GM12878 (cell line): ENCODE data around the gene GLS. TPM values are rescaled to one million over a fixed set of nuclear protein-coding genes. Genes with fewer than 3 reads are reported as not detected.

Experiments
- ATAC-seq: fragments of 200-7000 bp; cut with Tn5 transposase; 3 replicates; pipeline ENCODE4 v1.9.1; 2020; ENCODE audit warnings: mild to moderate bottlenecking, moderate library complexity
- BruUV-seq: library from RNA; stranded (reverse); fragments of 400-500 nt; replicated peaks from 2 replicates; lab custom pipeline; 2021; lab: Mats Ljungman, UMichigan
- CTCF ChIA-PET: fragments of 300-600 bp; sonication (Branson Sonifier 250); formaldehyde crosslinking; extraction: SDS; loops from one replicate; lab custom pipeline; 2021; ENCODE audit warnings: inconsistent platforms; lab: Yijun Ruan, JAX
- POLR2A ChIA-PET: fragments of 350-600 bp; formaldehyde crosslinking; extraction: SDS; loops from one replicate; lab custom pipeline; 2021; ENCODE audit warnings: inconsistent platforms; lab: Charles Lee
- RAD21 ChIA-PET: fragments of 300-600 bp; sonication (Branson Sonifier 250); formaldehyde crosslinking; loops from one replicate; lab custom pipeline; 2023; ENCODE audit warnings: antibody characterized with exemption; ENCODE audit not compliant: unreplicated experiment; lab: Charles Lee
- SMC1A ChIA-PET: fragments of 300-600 bp; sonication (Branson Sonifier 250); formaldehyde crosslinking; loops from one replicate; lab custom pipeline; 2023; ENCODE audit not compliant: unreplicated experiment, uncharacterized antibody; lab: Charles Lee
- DNase-seq: peaks from one replicate; pipeline ENCODE4 v3.0.0-alpha.2; 2011; ENCODE audit warnings: low read depth, low spot score
- FAIRE-seq: peaks from 3 replicates; lab custom pipeline; 2011; peaks lifted over from hg19 to GRCh38; lab: Jason Lieb, UNC
- H2AFZ ChIP-seq: 2 replicates; pipeline ENCODE4 v1.6.0; 2011; ENCODE audit warnings: low read depth, low read length, control low read depth; ENCODE audit not compliant: control insufficient read depth
- H3K27ac ChIP-seq: 2 replicates; pipeline ENCODE4 v1.5.1; 2011; ENCODE audit warnings: control low read depth; ENCODE audit not compliant: control insufficient read depth, insufficient read depth
- H3K27me3 ChIP-seq, 2 experiments: replicated peaks in 1 of 2; 2 replicates each; pipeline versions ENCODE4 v1.6.0 to v1.6.1; 2011; ENCODE audit warnings: low read length in 1 of 2; ENCODE audit not compliant: control insufficient read depth in 2 of 2, insufficient read depth in 2 of 2
- H3K36me3 ChIP-seq, 2 experiments: 2 replicates each; pipeline ENCODE4 v1.5.1; 2011; ENCODE audit warnings: low read length in 1 of 2; ENCODE audit not compliant: control insufficient read depth in 2 of 2, insufficient read depth in 2 of 2
- H3K4me1 ChIP-seq: 2 replicates; pipeline ENCODE4 v1.6.1; 2011; ENCODE audit warnings: mild to moderate bottlenecking, low read length, moderate library complexity, mixed read lengths; ENCODE audit not compliant: control insufficient read depth, insufficient read depth
- H3K4me2 ChIP-seq: 2 replicates; pipeline ENCODE4 v1.6.0; 2011; ENCODE audit warnings: control low read depth; ENCODE audit not compliant: control insufficient read depth, insufficient read depth
- H3K4me3 ChIP-seq: fragments of 200-600 bp; sonication (generic); 2 replicates; pipeline ENCODE4 v1.5.1; 2016
- H3K79me2 ChIP-seq: 2 replicates; pipeline ENCODE4 v1.6.0; 2011; ENCODE audit warnings: low read length; ENCODE audit not compliant: control insufficient read depth, insufficient read depth
- H3K9ac ChIP-seq: 2 replicates; pipeline ENCODE4 v1.8.0; 2011; ENCODE audit warnings: low read length, control low read depth, mixed read lengths; ENCODE audit not compliant: control insufficient read depth, insufficient read depth
- H3K9me3 ChIP-seq: replicated peaks from 3 replicates; pipeline ENCODE4 v1.5.1; 2011; ENCODE audit warnings: mild to moderate bottlenecking, low read length; ENCODE audit not compliant: control insufficient read depth, insufficient read depth
- H4K20me1 ChIP-seq: 2 replicates; pipeline ENCODE4 v1.6.0; 2011; ENCODE audit not compliant: control insufficient read depth, insufficient read depth
- ATF7 ChIP-seq: fragments of 450-650 bp; IDR thresholded peaks from 2 replicates; pipeline ENCODE4 v1.6.1; 2016; ENCODE audit warnings: low read depth, mild to moderate bottlenecking
- BACH1 ChIP-seq: fragments of 450-650 bp; IDR thresholded peaks from 2 replicates; pipeline ENCODE4 v1.6.1; 2017; ENCODE audit warnings: mild to moderate bottlenecking, borderline replicate concordance
- BCL11A ChIP-seq: IDR thresholded peaks from 2 replicates; pipeline ENCODE4 v1.6.1; 2011; ENCODE audit warnings: low read depth, low read length
- EGR1 ChIP-seq, 2 experiments: IDR thresholded peaks; 1 replicate in 1 of 2; 2 replicates in 1 of 2; pipeline ENCODE4 v1.6.1; 2011 to 2012; ENCODE audit warnings: low read depth in 2 of 2, low read length in 2 of 2, borderline replicate concordance in 1 of 2, mild to moderate bottlenecking in 1 of 2, moderate library complexity in 1 of 2
- IKZF2 ChIP-seq, 2 experiments: fragments of 450-650 bp; IDR thresholded peaks; 2 replicates each; pipeline ENCODE4 v1.6.1; 2017; ENCODE audit warnings: mild to moderate bottlenecking in 2 of 2, moderate library complexity in 2 of 2
- JUND ChIP-seq: IDR thresholded peaks from 2 replicates; pipeline ENCODE4 v1.6.1; 2012; ENCODE audit warnings: low read depth, mild to moderate bottlenecking, low read length, improper control_type of control experiment, moderate library complexity
- MEF2B ChIP-seq: fragments of 450-650 bp; IDR thresholded peaks from 2 replicates; pipeline ENCODE4 v1.6.1; 2018; ENCODE audit warnings: mild to moderate bottlenecking, moderate library complexity; ENCODE audit not compliant: partially characterized antibody, poor library complexity, severe bottlenecking
- NFIC ChIP-seq: IDR thresholded peaks from 2 replicates; pipeline ENCODE4 v1.6.1; 2012; ENCODE audit warnings: low read depth, mild to moderate bottlenecking, inconsistent platforms, low read length, moderate library complexity
- SRF ChIP-seq, 2 experiments: IDR thresholded peaks; 2 replicates each; pipeline ENCODE4 v1.6.1; 2011; ENCODE audit warnings: low read depth in 2 of 2, low read length in 2 of 2, mild to moderate bottlenecking in 1 of 2, moderate library complexity in 1 of 2
- WGBS: methylation state at CpG from one replicate; pipeline ENCODE4 v1.1.6; 2016; ENCODE audit warnings: low lambda C conversion rate; ENCODE audit not compliant: insufficient replicate concordance, insufficient coverage; ENCODE audit errors: missing lambda C conversion rate; 5-methylcytosine and 5-hydroxymethylcytosine counted together
- in situ Hi-C: fragments of 300-500 bp; cut with MboI; formaldehyde crosslinking; loops from 9 replicates; pipeline ENCODE4 v1.14.3; 2018; ENCODE audit warnings: mixed read lengths
- intact Hi-C: fragments of 100-400 bp; cut with micrococcal nuclease; formaldehyde crosslinking; loops from one replicate; pipeline ENCODE4 v1.14.2; 2022; ENCODE audit not compliant: unreplicated experiment
- polyA plus RNA-seq, 11 experiments: library from polyadenylated mRNA; depleted of rRNA in 4 of 11; unstranded in 6 of 11; stranded (reverse) in 5 of 11; fragments of >200 nt; fragmentation: Nextera tagmentation in 4 of 11; fragmentation: Illumina TruSeq in 1 of 11; extraction: Ambion mirVana in 4 of 11; extraction: Trizol in 1 of 11; gene quantifications; 1 replicate in 1 of 11; 2 replicates in 10 of 11; pipeline versions ENCODE4 v1.2.1 to v1.2.3, GENCODE V29; 2011 to 2016; ENCODE audit warnings: inconsistent platforms in 2 of 11, missing spikeins in 2 of 11, low read depth in 1 of 11
- total RNA-seq, 4 experiments: library from RNA; depleted of rRNA in 3 of 4; stranded (reverse); fragments of >200 nt in 3 of 4; fragmentation: Illumina TruSeq in 1 of 4; extraction: Trizol in 1 of 4; gene quantifications; 2 replicates each; pipeline versions ENCODE4 v1.2.1 to v1.2.3, GENCODE V29; 2013 to 2021
- TF ChIP-seq, protein P1 (sequence below): IDR thresholded peaks from 2 replicates; pipeline ENCODE4 v1.6.1; 2012; ENCODE audit warnings: low read length, inconsistent platforms
- TF ChIP-seq, protein P2 (sequence below): IDR thresholded peaks from 2 replicates; pipeline ENCODE4 v1.6.1; 2012; ENCODE audit warnings: low read depth, low read length, improper control_type of control experiment
- TF ChIP-seq, protein P3 (sequence below): fragments of 450-650 bp; IDR thresholded peaks from 2 replicates; pipeline ENCODE4 v1.6.1; 2014; ENCODE audit warnings: mild to moderate bottlenecking
- TF ChIP-seq, protein P4 (sequence below): fragments of 150-350 bp; IDR thresholded peaks from 2 replicates; pipeline ENCODE4 v1.6.1; 2014; ENCODE audit warnings: mild to moderate bottlenecking, low read depth, low read length

GLS gene
- total and polyA plus RNA-seq, 10 of the 15 experiments (the other 5 are each of a cell fraction or from before 2014, with no cell fraction given): 15.7 to 145 (median 70.8) TPM

DNA sequence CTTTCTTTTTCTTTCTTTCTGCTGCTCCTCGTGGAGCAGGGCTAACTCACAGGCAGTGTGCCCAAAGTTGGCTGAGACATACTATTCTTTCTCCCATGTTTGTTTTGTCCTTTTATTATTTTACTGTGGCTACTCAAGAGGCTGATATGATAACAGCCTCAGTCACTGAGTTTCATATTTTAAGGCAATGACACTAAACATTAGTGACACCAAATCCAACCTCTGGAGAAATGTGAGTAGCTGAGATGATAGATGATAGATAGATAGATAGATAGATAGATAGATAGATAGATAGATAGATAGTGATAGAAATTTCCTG, 45.8 kb upstream of the GLS start:
- H3K36me3 ChIP-seq: no peaks in the 10 kb centered on the region
- DNase-seq (no peak), FAIRE-seq (no peak), ATAC-seq (no peak)
- no peak overlapping the region for H2AFZ ChIP-seq
- H4K20me1 ChIP-seq: no peaks in the 10 kb centered on the region
- no peak overlapping the region for H3K27ac ChIP-seq
- in situ Hi-C loops (no loop called here), intact Hi-C loops (no loop called here)
- ChIA-PET CTCF (interaction anchor here (1.4 kb wide), 1 partner anchor 15 kb away, joined by 6 read pairs; no protein-coding TSS in a partner anchor), RAD21 (interaction anchor here (1.3 kb wide), 1 partner anchor 16 kb away, joined by 4 read pairs; no protein-coding TSS in a partner anchor)
- no peaks in the 10 kb centered on the region for H3K4me1 ChIP-seq
- H3K9ac ChIP-seq: no peak overlapping the region
- no peak overlapping the region for H3K4me2 ChIP-seq
- no peaks in the 10 kb centered on the region for H3K9me3 ChIP-seq
- TF ChIP-seq NFIC: no peak
- no peak for TF ChIP-seq BCL11A
- TF ChIP-seq SRF (IDR thresholded peaks at IDR 0.05; ENCODE audit: low read depth in 2 of 2, low read length in 2 of 2): no peak
- TF ChIP-seq ATF7: no peak
- TF ChIP-seq, protein P1, sequence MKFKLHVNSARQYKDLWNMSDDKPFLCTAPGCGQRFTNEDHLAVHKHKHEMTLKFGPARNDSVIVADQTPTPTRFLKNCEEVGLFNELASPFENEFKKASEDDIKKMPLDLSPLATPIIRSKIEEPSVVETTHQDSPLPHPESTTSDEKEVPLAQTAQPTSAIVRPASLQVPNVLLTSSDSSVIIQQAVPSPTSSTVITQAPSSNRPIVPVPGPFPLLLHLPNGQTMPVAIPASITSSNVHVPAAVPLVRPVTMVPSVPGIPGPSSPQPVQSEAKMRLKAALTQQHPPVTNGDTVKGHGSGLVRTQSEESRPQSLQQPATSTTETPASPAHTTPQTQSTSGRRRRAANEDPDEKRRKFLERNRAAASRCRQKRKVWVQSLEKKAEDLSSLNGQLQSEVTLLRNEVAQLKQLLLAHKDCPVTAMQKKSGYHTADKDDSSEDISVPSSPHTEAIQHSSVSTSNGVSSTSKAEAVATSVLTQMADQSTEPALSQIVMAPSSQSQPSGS: no peak
- no peak for TF ChIP-seq EGR1 (IDR thresholded peaks at IDR 0.05; ENCODE audit: borderline replicate concordance in 1 of 2, low read depth in 2 of 2, low read length in 2 of 2)
- no peak for TF ChIP-seq JUND
- TF ChIP-seq, protein P2, sequence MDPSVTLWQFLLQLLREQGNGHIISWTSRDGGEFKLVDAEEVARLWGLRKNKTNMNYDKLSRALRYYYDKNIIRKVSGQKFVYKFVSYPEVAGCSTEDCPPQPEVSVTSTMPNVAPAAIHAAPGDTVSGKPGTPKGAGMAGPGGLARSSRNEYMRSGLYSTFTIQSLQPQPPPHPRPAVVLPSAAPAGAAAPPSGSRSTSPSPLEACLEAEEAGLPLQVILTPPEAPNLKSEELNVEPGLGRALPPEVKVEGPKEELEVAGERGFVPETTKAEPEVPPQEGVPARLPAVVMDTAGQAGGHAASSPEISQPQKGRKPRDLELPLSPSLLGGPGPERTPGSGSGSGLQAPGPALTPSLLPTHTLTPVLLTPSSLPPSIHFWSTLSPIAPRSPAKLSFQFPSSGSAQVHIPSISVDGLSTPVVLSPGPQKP: no peak
- TF ChIP-seq, protein P3, sequence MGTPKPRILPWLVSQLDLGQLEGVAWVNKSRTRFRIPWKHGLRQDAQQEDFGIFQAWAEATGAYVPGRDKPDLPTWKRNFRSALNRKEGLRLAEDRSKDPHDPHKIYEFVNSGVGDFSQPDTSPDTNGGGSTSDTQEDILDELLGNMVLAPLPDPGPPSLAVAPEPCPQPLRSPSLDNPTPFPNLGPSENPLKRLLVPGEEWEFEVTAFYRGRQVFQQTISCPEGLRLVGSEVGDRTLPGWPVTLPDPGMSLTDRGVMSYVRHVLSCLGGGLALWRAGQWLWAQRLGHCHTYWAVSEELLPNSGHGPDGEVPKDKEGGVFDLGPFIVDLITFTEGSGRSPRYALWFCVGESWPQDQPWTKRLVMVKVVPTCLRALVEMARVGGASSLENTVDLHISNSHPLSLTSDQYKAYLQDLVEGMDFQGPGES: no peak
- TF ChIP-seq IKZF2 (IDR thresholded peaks at IDR 0.05): no peak
- TF ChIP-seq BACH1: no peak
- TF ChIP-seq, protein P4, sequence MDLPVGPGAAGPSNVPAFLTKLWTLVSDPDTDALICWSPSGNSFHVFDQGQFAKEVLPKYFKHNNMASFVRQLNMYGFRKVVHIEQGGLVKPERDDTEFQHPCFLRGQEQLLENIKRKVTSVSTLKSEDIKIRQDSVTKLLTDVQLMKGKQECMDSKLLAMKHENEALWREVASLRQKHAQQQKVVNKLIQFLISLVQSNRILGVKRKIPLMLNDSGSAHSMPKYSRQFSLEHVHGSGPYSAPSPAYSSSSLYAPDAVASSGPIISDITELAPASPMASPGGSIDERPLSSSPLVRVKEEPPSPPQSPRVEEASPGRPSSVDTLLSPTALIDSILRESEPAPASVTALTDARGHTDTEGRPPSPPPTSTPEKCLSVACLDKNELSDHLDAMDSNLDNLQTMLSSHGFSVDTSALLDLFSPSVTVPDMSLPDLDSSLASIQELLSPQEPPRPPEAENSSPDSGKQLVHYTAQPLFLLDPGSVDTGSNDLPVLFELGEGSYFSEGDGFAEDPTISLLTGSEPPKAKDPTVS: no peak
- TF ChIP-seq MEF2B: no peak
- TF ChIP-seq, all 136 proteins: peak for 0
- Histone ChIP-seq H3K79me2 (no peaks in the 10 kb centered on the region), H3K4me3 (no peak overlapping the region), H3K27me3 (no peaks in the 10 kb centered on the region)
- ChIA-PET SMC1A (no interaction called here), POLR2A (no interaction called here)
- no TSS peak for BruUV-seq
- WGBS: 0% methylated on average over 1 of the region's 1 CpG
